ENCODE results near the gene TMEM86B.

The TMEM86B gene

DNA sequence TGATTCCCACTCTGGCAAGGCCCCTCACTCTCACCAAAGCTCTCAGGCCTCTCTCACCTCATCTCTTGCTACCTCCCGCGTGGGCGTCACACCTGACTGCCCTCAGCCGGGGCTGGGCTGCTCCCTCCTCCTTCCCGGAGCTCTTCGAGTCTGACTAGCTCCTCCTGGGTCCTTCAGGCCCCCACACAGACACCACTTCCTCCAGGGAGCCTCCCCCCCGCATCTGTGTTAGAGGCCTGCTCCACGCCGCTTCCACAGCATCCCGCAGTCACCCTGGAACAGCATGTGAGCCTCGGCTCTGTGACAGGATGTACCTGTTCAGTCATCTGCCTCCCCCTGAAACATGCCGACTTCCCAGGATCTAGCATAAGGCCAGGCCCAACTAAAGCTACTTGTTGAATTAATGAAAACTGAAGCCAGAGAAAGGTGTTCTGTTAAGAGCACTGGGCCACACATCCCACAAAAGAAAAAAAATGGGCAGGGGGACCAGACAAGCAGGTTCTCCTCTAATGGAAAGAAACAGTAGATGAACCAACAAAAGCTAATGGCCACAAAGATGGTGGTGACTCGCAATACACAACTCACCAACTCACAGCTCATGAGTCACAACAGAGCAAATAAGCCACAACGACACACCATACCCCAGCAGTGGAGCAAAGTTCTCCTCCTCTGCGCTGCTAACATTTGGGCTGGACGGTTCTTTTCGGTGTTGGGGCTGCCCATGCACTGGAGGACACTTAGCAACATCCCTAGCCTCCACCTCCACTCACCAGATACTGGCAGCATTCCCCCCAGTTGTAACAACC is 27.3 kb upstream of the TMEM86B start:
- H3K27ac Mint-ChIP-seq = peak overlapping the region; percentile 22
- TF ChIP-seq, protein P1, sequence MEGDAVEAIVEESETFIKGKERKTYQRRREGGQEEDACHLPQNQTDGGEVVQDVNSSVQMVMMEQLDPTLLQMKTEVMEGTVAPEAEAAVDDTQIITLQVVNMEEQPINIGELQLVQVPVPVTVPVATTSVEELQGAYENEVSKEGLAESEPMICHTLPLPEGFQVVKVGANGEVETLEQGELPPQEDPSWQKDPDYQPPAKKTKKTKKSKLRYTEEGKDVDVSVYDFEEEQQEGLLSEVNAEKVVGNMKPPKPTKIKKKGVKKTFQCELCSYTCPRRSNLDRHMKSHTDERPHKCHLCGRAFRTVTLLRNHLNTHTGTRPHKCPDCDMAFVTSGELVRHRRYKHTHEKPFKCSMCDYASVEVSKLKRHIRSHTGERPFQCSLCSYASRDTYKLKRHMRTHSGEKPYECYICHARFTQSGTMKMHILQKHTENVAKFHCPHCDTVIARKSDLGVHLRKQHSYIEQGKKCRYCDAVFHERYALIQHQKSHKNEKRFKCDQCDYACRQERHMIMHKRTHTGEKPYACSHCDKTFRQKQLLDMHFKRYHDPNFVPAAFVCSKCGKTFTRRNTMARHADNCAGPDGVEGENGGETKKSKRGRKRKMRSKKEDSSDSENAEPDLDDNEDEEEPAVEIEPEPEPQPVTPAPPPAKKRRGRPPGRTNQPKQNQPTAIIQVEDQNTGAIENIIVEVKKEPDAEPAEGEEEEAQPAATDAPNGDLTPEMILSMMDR (IDR thresholded peaks at IDR 0.05) = no peak
- no peaks in the 10 kb centered on the region for H3K27me3 Mint-ChIP-seq (ENCODE audit: low read depth, poor library complexity)
- peak overlapping the region; percentile 97 for H3K4me3 Mint-ChIP-seq
- H3K4me1 Mint-ChIP-seq = peaks cover 71% of the 10 kb centered on the region
- no peaks in the 10 kb centered on the region for H3K36me3 Mint-ChIP-seq (ENCODE audit: low read depth)
- no peaks in the 10 kb centered on the region for H3K9me3 Mint-ChIP-seq
- DNase-seq = peak; percentile 33

DNA sequence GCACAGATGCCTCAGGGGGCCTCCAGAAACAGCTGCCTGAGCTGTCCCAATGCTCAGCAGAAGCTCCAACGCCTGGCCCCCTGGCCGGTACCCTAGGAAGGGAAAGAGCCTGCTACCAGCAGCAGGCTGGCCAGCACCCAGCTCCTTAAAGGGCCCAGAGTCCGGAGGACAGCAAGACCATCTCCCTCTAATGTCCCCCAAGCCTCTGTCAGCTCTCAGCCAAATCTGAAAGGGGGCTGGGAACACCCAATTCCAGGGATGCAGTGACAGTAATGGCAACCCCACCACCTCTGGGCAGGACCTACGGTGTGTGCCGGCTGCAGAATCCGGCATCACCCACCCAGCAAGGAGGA is 26.0 kb upstream of the TMEM86B start:
- no peaks in the 10 kb centered on the region for H3K27me3 Mint-ChIP-seq (ENCODE audit: low read depth, poor library complexity)
- H3K27ac Mint-ChIP-seq = peak overlapping the region; percentile 88
- H3K36me3 Mint-ChIP-seq (ENCODE audit: low read depth) = no peaks in the 10 kb centered on the region
- TF ChIP-seq, protein P1 (IDR thresholded peaks at IDR 0.05) = no peak
- DNase-seq = no peak
- no peaks in the 10 kb centered on the region for H3K9me3 Mint-ChIP-seq
- peaks cover 73% of the 10 kb centered on the region for H3K4me1 Mint-ChIP-seq
- peak overlapping the region; percentile 65 for H3K4me3 Mint-ChIP-seq

DNA sequence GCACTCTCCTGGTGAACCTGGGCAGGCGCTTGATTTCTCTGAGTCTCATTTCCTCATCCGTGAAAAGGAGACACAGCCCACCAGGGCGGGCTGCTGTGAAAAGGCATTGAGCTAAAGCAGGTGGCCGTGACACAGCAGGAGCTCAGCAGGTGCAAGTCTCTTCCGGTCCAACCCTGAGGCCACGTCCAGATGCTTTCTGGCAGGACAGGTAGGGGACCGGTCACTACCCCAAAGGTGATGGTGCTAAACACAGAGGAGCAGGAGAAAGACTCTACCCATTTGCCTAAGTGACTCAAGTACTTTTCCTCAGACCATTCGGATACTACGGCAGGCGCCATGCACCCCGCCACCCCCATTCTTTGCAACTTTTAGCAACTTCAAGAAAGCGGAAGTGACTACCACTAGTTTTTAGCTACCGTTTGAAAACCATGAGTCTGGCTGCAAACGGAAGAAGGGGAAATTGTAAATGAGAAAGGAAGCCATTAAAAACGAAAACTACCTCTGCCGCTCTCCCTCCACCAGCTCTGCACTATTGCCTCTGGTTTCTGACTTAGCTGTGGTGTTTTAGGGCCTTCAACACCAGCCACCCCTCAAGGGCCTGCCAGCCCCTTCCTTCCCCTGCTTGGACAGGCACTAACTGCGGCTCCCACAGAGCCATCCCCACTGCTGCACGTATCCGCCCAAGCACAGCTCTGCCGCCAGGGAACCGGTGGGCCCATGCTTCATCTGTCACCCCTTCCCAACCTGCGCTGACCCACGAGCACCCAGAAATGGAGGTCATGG is 25.5 kb upstream of the TMEM86B start:
- peaks cover 71% of the 10 kb centered on the region for H3K4me1 Mint-ChIP-seq
- no peaks in the 10 kb centered on the region for H3K27me3 Mint-ChIP-seq (ENCODE audit: low read depth, poor library complexity)
- peak overlapping the region; percentile 65 for H3K4me3 Mint-ChIP-seq
- DNase-seq = no peak
- H3K36me3 Mint-ChIP-seq (ENCODE audit: low read depth) = no peaks in the 10 kb centered on the region
- peak overlapping the region; percentile 88 for H3K27ac Mint-ChIP-seq
- no peaks in the 10 kb centered on the region for H3K9me3 Mint-ChIP-seq
- TF ChIP-seq, protein P1 (IDR thresholded peaks at IDR 0.05) = no peak

DNA sequence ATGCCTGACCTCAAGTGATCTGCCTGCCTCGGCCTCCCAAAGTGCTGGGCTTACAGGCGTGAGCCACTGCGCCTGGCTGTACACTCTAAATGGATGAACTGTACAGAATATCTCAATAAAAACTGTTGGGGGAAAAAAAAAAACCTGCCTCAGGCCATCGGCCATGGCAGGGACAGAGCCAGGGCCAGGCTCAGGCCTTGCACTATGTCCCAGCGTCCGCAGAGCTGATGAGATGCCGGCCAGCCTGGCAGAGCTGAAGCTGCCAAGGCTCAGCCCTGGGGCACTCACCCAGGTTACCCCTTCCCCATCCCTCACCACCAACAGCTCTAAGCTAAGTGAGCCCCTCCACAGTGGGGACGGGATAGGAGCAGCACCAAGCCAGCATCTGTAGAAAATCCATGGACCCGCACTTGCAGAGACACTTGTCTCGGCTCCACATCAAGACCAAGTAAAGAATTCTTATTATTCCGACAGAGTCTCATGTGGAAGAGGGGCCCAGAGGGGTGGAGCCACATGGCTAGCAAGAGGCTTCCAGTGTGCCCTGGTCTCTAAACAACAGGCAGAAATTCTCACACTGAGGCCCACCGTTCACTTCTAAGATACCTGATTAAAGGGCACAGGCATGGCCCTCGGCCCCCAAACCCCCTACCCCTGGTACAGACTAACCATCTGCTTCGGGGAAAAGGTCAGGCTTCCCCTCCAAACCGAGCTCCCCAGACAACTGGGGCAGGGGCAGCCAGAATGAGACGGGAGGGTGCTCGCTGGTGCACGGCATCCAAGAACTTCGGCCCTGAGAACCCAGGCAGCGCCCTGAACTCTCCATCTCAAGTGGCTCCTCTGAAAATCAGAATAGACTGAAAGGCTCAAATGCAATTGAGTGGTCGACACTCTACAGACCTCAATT is 24.4 kb upstream of the TMEM86B start:
- Mint-ChIP-seq H3K9me3 (no peaks in the 10 kb centered on the region), H3K4me3 (no peak overlapping the region), H3K27ac (peak overlapping the region; percentile 55), H3K4me1 (peaks cover 81% of the 10 kb centered on the region), H3K36me3 (ENCODE audit: low read depth) (no peaks in the 10 kb centered on the region), H3K27me3 (ENCODE audit: low read depth, poor library complexity) (no peaks in the 10 kb centered on the region)
- no peak for DNase-seq
- TF ChIP-seq, protein P1 (IDR thresholded peaks at IDR 0.05) = no peak

DNA sequence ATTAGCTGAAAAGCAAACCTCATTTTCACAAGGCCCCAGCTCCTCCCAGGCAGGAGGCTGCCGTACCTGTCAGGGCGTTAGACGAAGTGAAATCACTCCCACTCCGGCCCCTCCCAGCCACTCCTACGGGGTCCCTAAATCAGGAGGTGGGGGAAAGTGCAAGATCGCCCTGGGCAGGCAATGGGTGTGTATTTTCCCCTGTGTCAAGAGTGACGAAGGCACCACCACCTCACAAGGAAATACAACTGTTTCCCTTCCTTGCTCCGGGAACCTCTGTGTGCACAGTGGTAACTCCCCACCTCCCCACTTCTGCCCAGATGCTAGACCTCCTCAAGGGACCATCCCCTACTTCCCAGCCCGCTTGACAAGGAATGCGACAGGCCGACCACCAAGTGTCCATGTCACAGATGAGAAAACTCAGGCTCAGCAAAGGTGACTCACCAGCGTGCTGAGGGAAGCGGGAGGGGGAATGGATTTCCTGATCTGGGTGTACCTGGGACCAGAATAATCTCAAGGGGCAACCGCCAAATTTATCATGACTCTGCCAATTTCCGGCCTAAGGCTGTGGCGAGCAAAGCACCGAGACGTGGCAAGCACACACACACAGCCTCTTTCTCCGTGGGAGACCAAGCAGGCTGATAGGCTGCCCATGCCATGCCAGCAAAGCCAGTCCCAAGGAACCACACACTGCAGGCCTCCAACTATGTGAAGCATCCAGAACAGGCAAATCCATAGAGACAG is 22.9 kb upstream of the TMEM86B start:
- H3K27ac Mint-ChIP-seq = peak overlapping the region; percentile 45
- H3K36me3 Mint-ChIP-seq (ENCODE audit: low read depth) = no peaks in the 10 kb centered on the region
- H3K27me3 Mint-ChIP-seq (ENCODE audit: low read depth, poor library complexity) = no peaks in the 10 kb centered on the region
- no peak for DNase-seq
- no peak overlapping the region for H3K4me3 Mint-ChIP-seq
- TF ChIP-seq, protein P1 (IDR thresholded peaks at IDR 0.05) = no peak
- H3K4me1 Mint-ChIP-seq = peaks cover 70% of the 10 kb centered on the region
- H3K9me3 Mint-ChIP-seq = no peaks in the 10 kb centered on the region
